HepG2 (cell line): Measurements from ENCODE around the gene PLCB1. TPM values are rescaled to one million over a fixed set of nuclear protein-coding genes. Genes with fewer than 3 reads are reported as not detected.
A peak's percentile ranks its signal among the peaks of the same experiment; 100 is the strongest.

Source experiments
- ARNTL ChIP-seq: sonication (generic); formaldehyde crosslinking; IDR thresholded peaks from 2 replicates; pipeline ENCODE4 v1.4.0; 2020; ENCODE audit warnings: mild to moderate bottlenecking, missing genetic modification reagents
- CEBPG ChIP-seq: IDR thresholded peaks from 2 replicates; pipeline ENCODE4 v1.6.1; 2016
- CREM ChIP-seq, 2 experiments: sonication (generic) in 1 of 2; formaldehyde crosslinking in 1 of 2; IDR thresholded peaks; 2 replicates each; pipeline versions ENCODE4 v1.4.0 to v1.6.1; 2016 to 2020; ENCODE audit warnings: antibody characterized with exemption in 1 of 2, mild to moderate bottlenecking in 1 of 2, missing genetic modification reagents in 1 of 2
- DNMT1 ChIP-seq: sonication (generic); formaldehyde crosslinking; IDR thresholded peaks from 2 replicates; pipeline ENCODE4 v1.5.1; 2020; ENCODE audit warnings: mild to moderate bottlenecking, missing genetic modification reagents
- FOXJ3 ChIP-seq: sonication (generic); formaldehyde crosslinking; IDR thresholded peaks from 2 replicates; pipeline ENCODE4 v1.4.0; 2020; ENCODE audit warnings: missing genetic modification reagents, mild to moderate bottlenecking, borderline replicate concordance
- HNF4G ChIP-seq, 2 experiments: sonication (generic) in 1 of 2; formaldehyde crosslinking in 1 of 2; IDR thresholded peaks; 2 replicates each; pipeline versions ENCODE4 v1.4.0 to v1.6.1; 2011 to 2020; ENCODE audit warnings: borderline replicate concordance in 2 of 2, low read depth in 2 of 2, mild to moderate bottlenecking in 2 of 2, low read length in 1 of 2, missing genetic modification reagents in 1 of 2, moderate library complexity in 1 of 2
- HOXA5 ChIP-seq: sonication (generic); formaldehyde crosslinking; IDR thresholded peaks from 2 replicates; pipeline ENCODE4 v1.4.0; 2020; ENCODE audit warnings: missing genetic modification reagents
- MAFG ChIP-seq: sonication (generic); formaldehyde crosslinking; IDR thresholded peaks from 2 replicates; pipeline ENCODE4 v1.5.1; 2020; ENCODE audit warnings: mild to moderate bottlenecking, missing genetic modification reagents
- MAX ChIP-seq: IDR thresholded peaks from 2 replicates; pipeline ENCODE4 v1.6.1; 2012; ENCODE audit warnings: inconsistent platforms
- PBX2 ChIP-seq: IDR thresholded peaks from 2 replicates; pipeline ENCODE4 v1.6.1; 2016; ENCODE audit warnings: control low read depth
- SAP130 ChIP-seq: IDR thresholded peaks from 2 replicates; pipeline ENCODE4 v1.6.1; 2016; ENCODE audit warnings: low read depth
- SETDB1 ChIP-seq: sonication (generic); formaldehyde crosslinking; IDR thresholded peaks from 2 replicates; pipeline ENCODE4 v1.5.1; 2020; ENCODE audit warnings: missing genetic modification reagents, mild to moderate bottlenecking, borderline replicate concordance
- SMARCC2 ChIP-seq: fragments of 450-650 bp; IDR thresholded peaks from 2 replicates; pipeline ENCODE4 v1.6.1; 2017; ENCODE audit warnings: antibody characterized with exemption, mild to moderate bottlenecking
- TBX3 ChIP-seq: fragments of 450-650 bp; IDR thresholded peaks from 2 replicates; pipeline ENCODE4 v1.6.1; 2017; ENCODE audit warnings: antibody characterized with exemption, mild to moderate bottlenecking, inconsistent platforms, borderline replicate concordance
- THAP11 ChIP-seq: IDR thresholded peaks from 2 replicates; pipeline ENCODE4 v1.6.1; 2016; ENCODE audit warnings: missing biosample characterization, missing genetic modification reagents
- WIZ ChIP-seq: sonication (generic); formaldehyde crosslinking; IDR thresholded peaks from 2 replicates; pipeline ENCODE4 v1.5.1; 2020; ENCODE audit warnings: mild to moderate bottlenecking, missing genetic modification reagents
- YEATS4 ChIP-seq: sonication (generic); formaldehyde crosslinking; IDR thresholded peaks from 2 replicates; pipeline ENCODE4 v1.4.0; 2020; ENCODE audit warnings: missing genetic modification reagents, borderline replicate concordance
- ZBTB25 ChIP-seq: IDR thresholded peaks from 2 replicates; pipeline ENCODE4 v1.6.1; 2018; ENCODE audit warnings: missing genetic modification reagents
- ZNF335 ChIP-seq: sonication (generic); formaldehyde crosslinking; IDR thresholded peaks from 2 replicates; pipeline ENCODE4 v1.4.0; 2020; ENCODE audit warnings: missing genetic modification reagents
- ZNF414 ChIP-seq: sonication (generic); formaldehyde crosslinking; IDR thresholded peaks from 2 replicates; pipeline ENCODE4 v1.5.0; 2020; ENCODE audit warnings: missing genetic modification reagents
- ZNF44 ChIP-seq: sonication (generic); formaldehyde crosslinking; IDR thresholded peaks from 2 replicates; pipeline ENCODE4 v1.5.1; 2020; ENCODE audit warnings: mild to moderate bottlenecking, missing genetic modification reagents
- ZNF607 ChIP-seq: sonication (generic); formaldehyde crosslinking; IDR thresholded peaks from 2 replicates; pipeline ENCODE4 v1.5.1; 2020; ENCODE audit warnings: missing genetic modification reagents, mild to moderate bottlenecking, borderline replicate concordance
- ZNF629 ChIP-seq: sonication (generic); formaldehyde crosslinking; conservative IDR thresholded peaks from 2 replicates; pipeline ENCODE4 v1.5.0; 2020; ENCODE audit warnings: missing genetic modification reagents
- ZNF670 ChIP-seq: sonication (generic); formaldehyde crosslinking; IDR thresholded peaks from 2 replicates; pipeline ENCODE4 v1.8.0; 2022; ENCODE audit warnings: mild to moderate bottlenecking, missing genetic modification reagents, borderline replicate concordance
- ZNF747 ChIP-seq: sonication (generic); formaldehyde crosslinking; IDR thresholded peaks from 2 replicates; pipeline ENCODE4 v1.8.1; 2023; ENCODE audit warnings: missing genetic modification reagents, mild to moderate bottlenecking, borderline replicate concordance
- polyA plus RNA-seq, 8 experiments: library from polyadenylated mRNA; depleted of rRNA in 3 of 8; stranded (reverse) in 7 of 8; unstranded in 1 of 8; fragments of >200 nt; fragmentation: Illumina TruSeq in 4 of 8; extraction: Trizol in 4 of 8; gene quantifications; 2 replicates each; pipeline versions ENCODE4 v1.2.1 to v1.2.3, GENCODE V29; 2011 to 2016; ENCODE audit warnings: low read depth in 4 of 8, missing spikeins in 1 of 8, mixed read lengths in 1 of 8; ENCODE audit not compliant: insufficient read depth in 1 of 8
- total RNA-seq, 5 experiments: library from RNA; depleted of rRNA; stranded (reverse); fragments of >200 nt; fragmentation: Illumina TruSeq; extraction: Trizol; gene quantifications; 2 replicates each; pipeline ENCODE4 v1.2.3, GENCODE V29; 2016; ENCODE audit warnings: low read depth in 1 of 5
- TF ChIP-seq, protein P1 (sequence below): sonication (generic); formaldehyde crosslinking; IDR thresholded peaks from 2 replicates; pipeline ENCODE4 v1.4.0; 2020; ENCODE audit warnings: low read depth, mild to moderate bottlenecking, missing genetic modification reagents

The PLCB1 gene
- total and polyA plus RNA-seq, 2 of the 13 experiments (the other 11 are each of a cell fraction or from before 2014, with no cell fraction given): 42.4 to 55.9 TPM

DNA sequence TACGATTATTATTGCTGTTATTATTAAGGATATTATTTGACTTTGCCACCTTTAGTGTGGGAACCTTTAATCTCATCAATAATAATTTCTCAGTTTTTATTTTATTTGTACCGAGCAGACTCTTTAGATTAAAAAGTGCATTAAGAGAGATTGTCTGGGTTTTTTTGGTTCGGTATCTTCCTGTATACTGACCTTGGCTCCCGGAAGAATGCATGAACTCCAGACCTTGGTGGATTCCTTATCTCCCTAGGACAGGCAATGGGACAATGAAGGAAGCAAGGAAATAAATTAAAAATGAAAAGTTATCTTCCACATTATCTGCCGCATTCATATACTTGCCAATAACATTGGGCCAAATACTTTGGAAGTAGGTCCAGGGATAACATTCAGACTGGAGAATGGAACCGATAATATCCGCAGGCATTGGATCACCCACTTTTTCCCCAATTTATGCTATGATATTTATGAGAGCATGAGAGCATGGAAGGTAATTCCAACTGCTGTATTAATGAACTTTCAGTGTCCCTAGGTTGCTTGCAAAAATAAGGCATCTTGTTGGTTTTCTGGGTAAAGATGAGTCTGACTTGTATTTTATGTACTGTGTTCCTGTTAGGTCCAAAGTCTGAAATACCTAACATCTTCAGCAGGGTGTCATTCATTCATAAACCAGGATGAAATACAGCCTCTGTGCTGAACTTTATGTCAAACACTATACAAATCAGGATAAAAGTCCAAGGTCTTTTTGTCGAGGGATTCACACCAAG lies 232.1 kb downstream of the PLCB1 start (continued):
- peak; percentile 49; the same call in 1 of the 2 replicates for TF ChIP-seq YEATS4 (CRISPR knock-in tag)
- TF ChIP-seq ZNF670: 0 out of 2 replicates have a peak, but pooled peaks have one; percentile 58
- TF ChIP-seq, protein P1, sequence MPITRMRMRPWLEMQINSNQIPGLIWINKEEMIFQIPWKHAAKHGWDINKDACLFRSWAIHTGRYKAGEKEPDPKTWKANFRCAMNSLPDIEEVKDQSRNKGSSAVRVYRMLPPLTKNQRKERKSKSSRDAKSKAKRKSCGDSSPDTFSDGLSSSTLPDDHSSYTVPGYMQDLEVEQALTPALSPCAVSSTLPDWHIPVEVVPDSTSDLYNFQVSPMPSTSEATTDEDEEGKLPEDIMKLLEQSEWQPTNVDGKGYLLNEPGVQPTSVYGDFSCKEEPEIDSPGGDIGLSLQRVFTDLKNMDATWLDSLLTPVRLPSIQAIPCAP: no peak
- peak; percentile 40; the same call in 1 of the 2 replicates for TF ChIP-seq ZNF414
- peak; percentile 63; the same call in 1 of the 2 replicates for TF ChIP-seq ZNF607 (CRISPR knock-in tag)
- TF ChIP-seq SETDB1 (CRISPR knock-in tag): peak; percentile 62; the same call in 1 of the 2 replicates
- peak; percentile 81 for TF ChIP-seq CREM (IDR thresholded peaks at IDR 0.05)
- no peak for TF ChIP-seq CREM (CRISPR knock-in tag; IDR thresholded peaks at IDR 0.05)
- peak; percentile 32; the same call in 1 of the 2 replicates for TF ChIP-seq ZNF629 (CRISPR knock-in tag)
- 0 out of 2 replicates have a peak, but pooled peaks have one; percentile 31 for TF ChIP-seq WIZ (CRISPR knock-in tag)
- TF ChIP-seq HNF4G (IDR thresholded peaks at IDR 0.05; ENCODE audit: borderline replicate concordance, low read depth, low read length): peak; percentile 95
- peak; percentile 94; the same call in 1 of the 2 replicates for TF ChIP-seq HNF4G (CRISPR knock-in tag; IDR thresholded peaks at IDR 0.05; ENCODE audit: borderline replicate concordance, low read depth)
- TF ChIP-seq DNMT1: no peak
- TF ChIP-seq ZNF747 (CRISPR knock-in tag): peak; percentile 68; the same call in 1 of the 2 replicates
- peak; percentile 41; the same call in 1 of the 2 replicates for TF ChIP-seq THAP11 (CRISPR knock-in tag)
- TF ChIP-seq ARNTL (CRISPR knock-in tag): no peak
- TF ChIP-seq PBX2 (CRISPR knock-in tag): peak; percentile 61; the same call in 1 of the 2 replicates
- peak; percentile 69; the same call in 1 of the 2 replicates for TF ChIP-seq SMARCC2
- peak; percentile 43; the same call in 1 of the 2 replicates for TF ChIP-seq MAX
- TF ChIP-seq SAP130 (CRISPR knock-in tag): peak; percentile 85
- no peak for TF ChIP-seq MAFG (CRISPR knock-in tag)
- TF ChIP-seq CEBPG (CRISPR knock-in tag): peak; percentile 73
- 0 out of 2 replicates have a peak, but pooled peaks have one; percentile 43 for TF ChIP-seq ZNF44 (CRISPR knock-in tag)
- TF ChIP-seq ZBTB25: 0 out of 2 replicates have a peak, but pooled peaks have one; percentile 33
- TF ChIP-seq FOXJ3 (CRISPR knock-in tag): peak; percentile 79; the same call in 1 of the 2 replicates
- TF ChIP-seq HOXA5: peak; percentile 74
- 0 out of 2 replicates have a peak, but pooled peaks have one; percentile 57 for TF ChIP-seq ZNF335 (CRISPR knock-in tag)
- TF ChIP-seq TBX3: peak; percentile 87
